Renal pelvis (tissue), 4 donors: Measurements from ENCODE around the gene BIRC3. TPM values are rescaled to one million over a fixed set of nuclear protein-coding genes. Genes with fewer than 3 reads are reported as not detected.
"Not testable (repeated sequence)": the region's sequence is repeated elsewhere in the genome, so short reads cannot be mapped to it uniquely, and the experiment has no call there.

Experiments
- DNase-seq: peaks from one replicate; pipeline ENCODE4 v3.0.0-alpha.2; 2013
- polyA plus RNA-seq, 3 donors: library from polyadenylated mRNA; unstranded; fragments of 120-200 nt; gene quantifications; one replicate each; pipeline ENCODE4 v1.2.1, GENCODE V29; 2013; ENCODE audit not compliant: insufficient read length in 3 of 3

BIRC3 gene
- polyA plus RNA-seq, 3 donors = 1.1 to 1.7 (median 1.2) TPM

- DNase-seq = not testable (repeated sequence)
These were observed 57.5 kb downstream of the BIRC3 start for GRCh38 chr11:102374633-102375424.

GRCh38 chr11:102375720-102376399, 58.6 kb downstream of the BIRC3 start:
- no peak for DNase-seq

- DNase-seq = no peak
These were observed 60.6 kb downstream of the BIRC3 start for GRCh38 chr11:102377891-102378290.

- DNase-seq = no peak
These were observed 61.5 kb downstream of the BIRC3 start for GRCh38 chr11:102378818-102379217.

- no peak for DNase-seq
These were observed 65.1 kb downstream of the BIRC3 start for GRCh38 chr11:102382384-102382783.

- DNase-seq = no peak
These were observed 66.6 kb downstream of the BIRC3 start for GRCh38 chr11:102383839-102384238.

- no peak for DNase-seq
These were observed 67.3 kb downstream of the BIRC3 start for GRCh38 chr11:102384419-102385079.

- peak; percentile 19 for DNase-seq
These were observed 68.1 kb downstream of the BIRC3 start for GRCh38 chr11:102385085-102386007.

- DNase-seq = no peak
These were observed 69.0 kb downstream of the BIRC3 start for GRCh38 chr11:102386136-102386734.

- DNase-seq = no peak
These were observed 69.9 kb downstream of the BIRC3 start for GRCh38 chr11:102387043-102387781.

Other genes starting within 250 kb of the BIRC3 start
- 100 to 1,000 TPM; 171 to 191 (median 190) TPM for gene YAP1, start 207.0 kb upstream of the BIRC3 start, polyA plus RNA-seq
- gene BIRC2, start 29.7 kb downstream of the BIRC3 start, polyA plus RNA-seq = 10 to 100 TPM; 70.0 to 78.2 (median 75.9) TPM
- gene TMEM123, start 135.3 kb downstream of the BIRC3 start, polyA plus RNA-seq = 100 to 1,000 TPM; 210 to 283 (median 274) TPM
- gene MMP7, start 213.3 kb downstream of the BIRC3 start, polyA plus RNA-seq = 10 to 100 TPM; 22.6 to 29.0 (median 27.2) TPM